Measurements from ENCODE around the gene CXCL11.
"Not testable (repeated sequence)": the region's sequence is repeated elsewhere in the genome, so short reads cannot be mapped to it uniquely, and the experiment has no call there.

The CXCL11 gene

DNA sequence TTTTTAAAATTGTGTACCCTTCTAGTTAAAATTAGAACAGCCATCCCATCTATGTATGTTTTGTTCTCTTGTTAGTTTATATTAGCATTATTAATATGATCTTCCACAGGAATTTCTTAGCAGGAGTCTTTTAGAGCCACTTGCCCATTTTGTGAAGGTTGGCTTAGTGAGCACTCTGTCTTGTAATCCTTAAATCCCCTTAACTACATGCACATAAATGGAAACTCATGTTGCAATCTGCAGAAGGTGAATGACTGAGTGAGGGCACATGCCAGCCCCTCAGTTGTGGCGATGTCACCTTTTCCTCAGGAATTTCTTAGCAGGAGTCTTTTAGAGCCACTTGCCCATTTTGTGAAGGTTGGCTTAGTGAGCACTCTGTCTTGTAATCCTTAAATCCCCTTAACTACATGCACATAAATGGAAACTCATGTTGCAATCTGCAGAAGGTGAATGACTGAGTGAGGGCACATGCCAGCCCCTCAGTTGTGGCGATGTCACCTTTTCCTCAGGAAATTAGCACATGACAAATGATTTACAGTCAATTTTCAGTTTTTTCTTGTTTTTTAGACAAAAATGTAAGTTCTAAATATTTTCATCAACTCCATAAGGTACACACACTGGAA is 37.2 kb downstream of the CXCL11 start:
- DNase-seq = not testable (repeated sequence)

DNA sequence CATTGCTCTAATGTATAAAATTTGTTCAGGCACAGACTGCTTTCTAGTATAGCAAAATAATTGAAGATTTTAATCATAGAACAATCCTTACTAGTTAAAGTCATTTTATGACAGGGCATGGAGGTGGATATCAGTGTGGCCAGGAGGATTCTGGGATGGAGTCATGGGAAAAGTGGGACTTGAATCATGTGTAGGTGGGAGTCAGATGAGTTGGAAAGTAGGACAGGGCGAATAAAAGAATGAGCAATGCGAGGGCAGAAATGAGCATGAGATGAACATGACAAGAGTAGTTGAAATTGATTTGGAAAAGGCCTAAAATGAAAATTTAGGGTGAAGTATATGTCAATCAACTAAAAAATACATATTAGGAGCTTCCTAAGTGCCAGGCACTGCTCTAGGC is 37.9 kb downstream of the CXCL11 start:
- DNase-seq = no peak

DNA sequence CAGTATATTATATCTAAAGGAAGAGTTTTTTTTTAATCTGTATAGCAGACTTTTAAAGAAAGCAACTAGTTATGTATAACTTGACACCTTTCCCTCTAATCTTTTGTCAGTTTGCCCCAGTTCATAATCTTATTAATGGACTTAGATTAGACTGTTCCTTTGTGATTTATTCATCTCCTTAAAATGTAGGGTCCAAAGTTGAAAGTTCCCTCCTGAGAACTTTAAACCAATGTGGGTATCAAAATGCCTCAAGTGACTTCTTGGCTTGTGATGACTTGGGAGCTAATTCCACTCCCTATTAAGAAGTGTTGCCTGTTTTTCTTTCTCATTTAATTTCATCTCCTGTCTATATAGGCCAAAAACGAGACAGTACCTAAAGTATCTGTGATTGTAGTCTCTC is 38.8 kb downstream of the CXCL11 start:
- DNase-seq = no peak

DNA sequence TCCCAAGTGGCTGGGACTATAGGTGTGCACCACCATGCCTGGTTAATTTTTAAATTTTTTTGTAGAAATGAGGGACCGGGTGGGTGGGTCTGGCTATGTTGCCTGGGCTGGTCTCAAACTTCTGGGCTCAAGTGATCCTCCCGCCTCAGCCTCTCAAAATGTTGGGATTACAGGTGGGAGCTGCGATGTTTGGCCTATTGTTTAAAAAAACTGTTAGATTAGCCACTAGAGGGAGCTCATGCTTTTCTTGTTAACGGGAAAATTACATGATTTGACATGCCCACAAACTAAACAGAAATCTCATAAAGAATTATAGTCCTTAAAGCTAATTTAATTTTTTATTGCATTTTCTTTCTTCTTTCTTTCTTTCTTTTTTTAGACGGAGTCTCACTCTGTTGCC is 40.1 kb downstream of the CXCL11 start:
- DNase-seq = peak; percentile 3

DNA sequence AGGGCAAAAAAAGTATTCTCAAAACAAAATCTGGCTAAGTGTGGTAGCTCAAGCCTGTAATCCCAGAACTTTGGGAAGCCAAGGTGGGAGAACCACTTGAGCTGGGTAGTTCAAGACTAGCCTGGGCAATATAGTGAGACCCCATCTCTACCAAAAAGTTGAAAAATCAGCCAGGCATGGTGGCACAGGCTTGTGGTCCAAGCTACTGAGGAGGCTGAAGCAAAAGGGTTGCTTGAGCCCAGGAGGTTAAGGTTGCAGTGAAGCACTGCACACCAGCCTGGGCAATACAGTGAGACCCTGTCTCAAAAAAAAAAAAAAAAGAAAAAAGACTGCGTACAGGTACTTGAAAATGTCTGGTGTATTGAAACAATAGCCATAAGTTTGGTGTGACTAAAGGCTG is 43.4 kb downstream of the CXCL11 start:
- DNase-seq = no peak

DNA sequence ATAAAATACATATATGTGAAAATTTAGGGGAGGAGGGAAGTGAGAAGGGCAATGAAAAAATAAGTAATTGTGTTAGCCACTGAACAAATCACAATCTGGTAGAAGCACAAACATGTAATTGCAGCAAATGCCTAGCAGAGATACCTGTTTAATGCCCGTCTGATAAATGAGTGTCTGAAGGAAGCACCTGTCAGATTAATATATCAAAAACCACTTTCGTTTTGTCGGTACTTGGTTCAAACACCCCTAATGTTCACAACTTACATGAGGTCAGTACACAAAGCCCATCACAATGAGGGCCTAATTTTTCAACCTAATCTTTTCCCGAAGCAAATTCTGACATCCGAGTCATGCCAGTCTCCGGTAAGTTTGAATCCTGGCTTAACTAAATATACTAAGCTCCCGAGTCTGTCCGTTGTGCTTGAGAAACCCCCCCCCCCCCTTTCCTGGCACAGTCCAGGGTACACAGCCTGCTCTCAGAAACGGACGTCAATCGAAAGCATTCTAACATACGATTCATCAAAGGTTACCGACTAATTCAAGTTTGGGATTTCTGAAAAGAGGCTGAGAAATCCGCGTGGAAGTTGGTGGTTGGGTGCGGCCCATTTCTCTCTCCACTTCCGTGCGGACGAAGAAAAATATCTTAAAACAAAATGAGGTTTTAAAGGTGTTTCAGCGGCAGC is 45.9 kb downstream of the CXCL11 start:
- DNase-seq = no peak

DNA sequence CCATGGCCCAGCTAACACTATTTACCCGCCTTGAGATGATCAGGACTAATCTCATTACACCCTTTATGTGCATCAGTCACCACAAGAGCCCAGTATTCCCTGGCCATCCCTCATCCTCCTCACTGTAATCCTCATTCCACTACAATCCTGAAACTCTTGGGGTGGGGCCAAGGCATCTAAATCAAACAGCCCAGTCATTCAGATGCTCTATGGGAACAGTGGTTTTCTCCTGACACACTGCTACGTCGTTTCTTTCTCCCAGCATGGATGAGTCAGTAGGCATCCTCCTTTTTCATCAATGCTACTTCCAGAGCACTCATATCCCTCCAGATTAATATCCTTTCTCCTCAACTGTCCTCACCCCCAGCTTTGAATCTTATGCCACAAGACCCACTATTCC is 50.8 kb downstream of the CXCL11 start:
- DNase-seq = no peak
